CD4-positive, alpha-beta T cell treated with Interleukin-12 subunit alpha and Interleukin-12 subunit beta, for 1 hour (primary cell): ENCODE measurements around the gene CSF3R.

Source experiments
- DNase-seq: peaks from one replicate; pipeline ENCODE4 v3.0.0-alpha.2; 2020

The CSF3R gene

DNA sequence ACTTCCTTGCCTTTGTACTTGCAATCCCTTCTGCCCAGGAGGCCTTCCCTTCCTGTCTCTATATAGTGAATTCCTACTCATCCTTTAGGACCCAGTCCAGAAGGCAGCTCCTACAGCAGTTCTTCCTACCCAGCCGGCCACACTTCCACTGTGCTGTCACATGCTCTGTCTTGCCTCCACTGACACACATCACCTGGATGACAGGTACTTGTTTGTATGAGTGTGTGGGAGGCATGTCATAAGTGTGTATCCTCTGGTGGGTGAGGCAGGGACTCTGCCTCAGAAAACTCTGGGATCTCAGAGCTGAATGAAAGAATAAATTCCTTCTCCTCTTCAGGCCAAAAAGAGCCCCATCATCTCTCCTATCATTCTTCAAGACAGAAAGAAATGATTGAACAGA lies 27.3 kb downstream of the CSF3R start:
- DNase-seq: no peak

DNA sequence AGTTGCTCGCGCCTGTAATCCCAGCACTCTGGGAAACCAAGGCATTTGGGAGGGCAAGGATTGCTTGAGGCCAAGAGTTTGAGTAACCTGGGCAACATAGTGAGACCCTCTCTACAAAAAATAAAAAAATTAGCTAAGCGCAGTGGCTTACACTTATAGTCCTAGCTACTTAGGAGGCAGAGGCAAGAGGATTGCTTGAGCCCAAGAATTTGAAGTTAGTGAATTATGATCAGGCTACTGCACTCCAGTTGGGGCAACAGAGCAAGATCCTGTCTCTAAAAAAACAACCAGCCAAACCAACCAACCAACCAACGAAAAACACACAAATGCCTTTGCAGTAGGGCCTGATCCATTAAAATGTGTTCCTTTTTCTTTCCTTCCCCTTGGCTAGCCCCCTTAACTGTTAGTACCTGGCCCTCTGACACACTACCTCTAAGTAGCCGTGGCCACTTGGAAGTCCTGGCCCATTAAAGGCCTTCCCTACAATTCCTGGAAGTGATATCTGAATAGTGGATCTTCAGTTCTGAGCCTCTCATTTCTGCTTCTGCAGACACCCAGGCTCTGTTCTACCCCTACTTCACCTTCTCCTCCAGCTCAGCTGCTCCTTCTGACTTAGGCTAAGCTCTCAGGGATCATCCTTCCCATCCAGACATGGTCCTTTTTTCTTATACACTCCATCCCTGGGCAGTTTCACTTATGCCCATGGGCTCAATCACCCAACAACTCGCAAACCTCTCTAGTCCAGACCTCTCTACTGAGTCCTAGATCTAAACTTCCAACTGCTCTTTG lies 28.9 kb downstream of the CSF3R start:
- no peak for DNase-seq

DNA sequence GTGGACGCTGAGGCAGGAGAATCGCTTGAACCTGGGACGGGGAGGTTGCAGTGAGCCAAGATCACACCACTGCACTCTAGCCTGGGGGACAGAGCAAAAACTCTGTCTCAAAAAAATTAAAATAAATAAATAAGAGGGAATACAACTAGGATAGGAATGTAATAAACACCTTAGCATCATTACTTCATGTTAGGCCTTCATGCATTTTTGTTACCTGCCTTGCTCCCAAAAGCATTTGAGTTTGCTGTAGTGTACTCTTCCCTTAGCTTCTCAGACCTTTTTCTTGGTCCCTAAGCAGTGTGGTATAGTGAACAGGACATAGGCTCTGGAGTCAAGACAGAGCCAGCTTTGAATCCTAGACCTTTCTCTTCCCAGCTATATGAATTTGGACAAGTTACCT lies 29.7 kb downstream of the CSF3R start:
- no peak for DNase-seq

DNA sequence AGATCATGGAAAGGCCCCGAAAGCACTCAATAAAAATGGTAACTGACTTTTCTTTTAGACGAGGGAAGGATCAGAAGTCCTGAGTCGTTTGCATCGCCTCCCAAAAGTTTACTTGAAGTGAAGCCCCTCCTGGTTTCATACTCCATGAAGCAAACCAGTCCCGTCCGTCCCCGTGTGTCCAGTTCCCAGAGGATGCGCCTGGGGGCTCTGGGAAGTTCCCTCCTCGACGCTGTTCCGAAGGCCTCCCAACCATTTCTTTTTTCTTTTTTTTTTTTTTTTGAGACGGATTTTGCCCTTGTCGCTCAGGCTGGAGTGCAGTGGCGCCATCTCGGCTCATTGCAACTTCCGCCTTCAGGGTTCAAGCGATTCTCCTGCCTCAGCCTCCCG lies 31.8 kb downstream of the CSF3R start:
- no peak for DNase-seq

DNA sequence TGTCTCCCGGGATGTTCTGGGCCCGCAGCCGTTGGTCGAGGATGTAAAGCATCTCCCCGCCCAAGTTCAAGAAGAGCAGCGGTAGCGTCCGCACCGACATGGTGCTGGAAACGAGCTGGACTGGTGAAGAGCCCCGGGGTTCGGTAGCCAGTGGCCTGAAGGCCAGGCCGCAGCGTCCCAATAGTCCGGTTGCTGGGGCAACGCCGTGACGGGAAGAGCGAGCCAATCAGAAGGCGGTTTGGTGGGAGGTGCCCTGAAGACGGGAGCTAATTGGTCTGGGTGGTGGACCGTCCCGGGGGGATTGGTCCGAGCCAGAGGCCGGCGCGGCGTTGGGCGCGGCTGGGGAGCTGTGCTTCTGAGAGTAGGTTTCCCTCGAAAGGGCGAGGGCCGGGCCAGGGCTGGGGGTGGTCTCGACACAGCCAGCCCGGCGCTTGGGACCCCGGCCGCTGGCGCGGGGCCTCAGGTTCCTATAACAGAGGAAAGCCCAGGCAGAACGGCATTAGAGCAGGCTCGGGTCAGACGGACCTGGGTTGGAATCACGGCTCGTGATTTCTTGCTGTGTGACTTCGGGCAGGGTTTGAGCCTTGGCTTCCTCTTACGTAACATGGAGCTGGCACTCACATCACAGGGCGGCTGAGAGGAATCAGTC lies 32.3 kb downstream of the CSF3R start, which contains the start of gene OSCP1:
TSS of gene OSCP1 (minus strand) at position 182 of the 649 bp plus-strand sequence. CDS start at position 100, 82 bp downstream.
- DNase-seq: peak; percentile 92

DNA sequence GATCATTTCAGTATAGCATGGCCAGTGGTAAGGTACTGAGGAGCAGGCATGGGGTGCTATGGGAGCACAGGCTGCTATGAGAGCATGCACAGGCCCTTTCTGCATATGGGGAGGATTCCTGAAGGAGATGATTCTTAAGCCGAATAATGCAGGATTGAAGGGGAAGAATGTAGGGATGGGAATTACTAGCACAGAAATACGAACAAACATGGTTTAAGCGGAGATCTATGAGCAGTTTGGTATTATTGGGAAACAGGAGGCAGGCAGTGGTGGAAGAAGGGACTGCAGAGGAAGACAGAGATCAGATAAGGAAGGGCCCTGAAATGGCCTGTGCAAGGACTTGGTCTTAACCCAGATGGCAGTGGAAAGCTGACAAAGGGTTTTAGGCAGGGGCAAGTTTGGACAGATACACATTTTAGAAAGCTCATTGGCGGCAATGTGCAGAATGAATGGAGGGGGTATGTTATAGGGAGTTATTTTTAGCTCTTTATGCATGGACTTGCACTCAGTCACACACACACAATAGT lies 34.1 kb downstream of the CSF3R start:
- DNase-seq: no peak

DNA sequence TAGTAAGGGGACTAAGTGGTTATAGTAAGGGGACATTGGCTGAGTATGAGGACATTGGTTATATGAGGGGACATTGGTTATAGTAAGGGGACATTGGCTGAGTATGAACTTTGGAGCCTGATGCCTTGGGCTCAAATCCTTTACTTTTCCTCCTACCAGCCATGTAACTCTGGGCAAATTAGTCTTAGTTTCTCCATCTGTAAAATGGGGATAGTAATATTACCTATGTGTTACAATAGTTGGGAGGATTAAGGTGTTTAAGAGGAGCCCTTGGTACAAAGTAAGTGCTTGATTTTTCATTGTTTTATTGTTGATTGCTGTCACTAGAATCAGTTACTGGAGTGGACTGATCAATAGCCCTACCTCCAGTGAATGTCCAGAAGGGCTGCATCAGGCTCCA lies 35.3 kb downstream of the CSF3R start:
- no peak for DNase-seq

DNA sequence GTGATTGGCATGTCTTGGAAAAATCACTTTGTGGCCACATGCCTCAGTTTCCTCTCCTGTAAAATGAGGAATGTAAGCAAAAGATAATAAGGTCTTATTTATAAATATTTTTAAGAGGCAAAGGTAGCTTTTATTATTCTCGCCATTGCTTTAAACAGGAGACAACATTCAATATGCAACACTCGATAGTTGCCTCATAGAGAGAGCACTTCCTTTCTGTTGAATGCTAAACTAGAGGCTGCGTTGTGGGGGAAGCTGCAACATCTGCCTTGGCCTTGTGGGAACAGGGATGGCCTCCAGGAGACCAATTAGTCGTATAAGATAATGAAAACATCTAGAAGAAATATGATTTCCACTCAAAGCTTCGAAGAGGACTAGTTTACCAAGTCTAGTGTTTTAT lies 36.0 kb downstream of the CSF3R start:
- no peak for DNase-seq

DNA sequence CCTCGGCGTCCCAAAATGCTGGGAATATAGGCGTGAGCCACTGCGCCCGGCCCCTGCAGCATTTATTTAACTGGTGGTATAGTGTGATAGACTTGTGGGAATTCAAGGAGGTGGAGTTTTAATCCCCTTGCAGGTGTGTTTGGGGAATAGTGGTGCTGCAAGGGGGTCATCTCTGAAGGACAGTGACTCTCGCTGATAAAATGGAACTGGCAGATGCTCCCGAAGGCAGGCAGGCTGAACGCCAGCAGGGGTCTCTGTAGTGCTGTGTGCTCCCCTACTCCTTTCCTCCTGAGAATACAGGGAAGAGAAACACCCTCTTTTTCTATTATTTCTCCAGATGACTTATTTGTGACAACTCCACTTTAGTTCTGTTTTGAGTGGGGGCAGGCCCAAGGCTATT lies 36.4 kb downstream of the CSF3R start:
- no peak for DNase-seq

DNA sequence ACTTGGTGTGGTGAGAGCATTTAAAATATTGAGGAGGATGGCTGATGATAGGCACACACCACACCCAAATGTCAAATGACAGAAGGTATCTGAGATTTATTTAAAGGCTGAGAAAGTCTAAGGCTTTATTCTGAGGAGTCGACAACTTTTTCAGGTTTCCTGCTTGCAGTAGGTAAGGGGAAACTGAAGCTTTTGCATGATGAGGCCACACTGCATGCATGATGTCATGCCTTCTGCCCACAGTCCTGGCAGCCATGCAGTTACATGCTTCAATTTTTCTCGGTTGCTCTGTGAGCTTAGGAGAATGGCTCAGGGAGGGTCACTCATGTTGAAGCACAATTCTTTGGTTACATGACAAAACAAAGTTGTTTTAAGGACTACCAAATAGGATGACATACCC lies 39.4 kb downstream of the CSF3R start:
- DNase-seq: no peak

DNA sequence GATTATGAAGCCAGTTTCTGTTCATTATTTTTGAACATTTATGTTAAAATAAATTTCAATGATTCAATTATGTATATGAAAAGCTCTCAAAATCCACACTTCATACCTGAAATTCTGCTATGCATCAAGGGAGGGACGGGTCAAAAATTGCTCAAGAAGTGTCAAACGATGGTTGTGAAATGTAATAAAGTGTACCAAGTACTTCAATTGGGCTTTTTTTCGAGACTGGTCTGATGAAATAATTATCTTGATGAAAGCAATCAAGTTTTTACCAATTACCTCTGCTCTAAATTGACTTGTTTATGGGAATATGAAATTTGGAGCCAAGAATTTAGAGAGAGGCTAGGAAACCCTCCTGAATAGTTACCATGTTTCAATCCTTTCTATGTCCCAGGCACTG lies 40.4 kb downstream of the CSF3R start:
- no peak for DNase-seq

DNA sequence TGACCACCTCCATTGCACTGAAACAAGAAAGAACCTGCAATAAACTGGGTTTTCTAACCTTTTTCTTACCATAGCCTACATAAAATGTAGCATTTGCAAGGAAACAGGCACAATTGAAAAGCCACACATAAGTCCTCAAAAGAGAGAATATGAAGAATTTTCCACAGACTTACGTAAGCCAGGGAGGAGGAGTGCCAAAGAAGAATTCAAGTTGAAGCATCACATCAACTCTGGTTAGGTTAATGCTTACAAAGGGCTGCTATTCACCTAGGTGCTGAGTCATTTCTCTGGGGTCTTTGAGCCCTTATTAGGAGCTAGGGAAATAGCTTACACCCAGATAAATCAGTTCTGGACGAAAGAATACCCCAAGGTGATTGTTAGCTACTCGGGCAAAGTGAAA lies 42.1 kb downstream of the CSF3R start:
- no peak for DNase-seq

DNA sequence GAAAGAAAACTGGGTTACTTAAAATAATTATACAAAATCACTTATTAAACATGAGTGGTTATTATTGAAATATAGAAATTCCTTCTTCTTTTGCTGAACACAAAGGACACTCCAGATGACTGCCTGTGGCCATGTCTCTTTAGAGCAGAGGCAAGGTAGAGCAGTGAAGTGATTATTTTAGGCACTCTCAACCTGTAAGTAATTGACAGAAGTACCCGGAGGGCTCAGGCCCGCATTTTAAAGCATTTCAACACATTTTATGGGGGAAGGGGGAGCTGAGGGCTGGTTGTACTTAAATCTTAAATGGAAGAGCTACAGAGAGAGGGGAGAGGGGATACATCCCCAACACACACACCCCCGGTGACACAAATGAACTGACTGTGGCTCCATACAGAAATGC lies 42.7 kb downstream of the CSF3R start:
- no peak for DNase-seq

DNA sequence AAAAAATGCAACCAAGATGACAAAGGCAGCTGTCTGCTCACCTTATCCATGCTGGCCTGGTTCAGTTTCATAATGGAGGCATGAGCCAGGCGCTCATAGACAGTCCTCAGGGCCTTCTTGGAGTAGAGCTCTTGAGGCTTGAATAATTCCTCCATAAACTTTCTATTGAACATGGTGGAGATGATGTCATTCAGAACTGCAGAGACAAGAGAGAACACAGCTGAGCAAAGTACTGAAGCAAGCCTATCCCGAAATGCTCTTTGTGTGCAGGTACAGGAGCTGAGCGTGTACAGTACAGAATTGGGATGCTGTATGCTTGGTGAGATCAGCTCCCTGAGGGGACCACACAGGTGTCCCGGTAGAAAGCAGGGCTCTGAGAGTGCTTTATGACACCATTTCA lies 44.0 kb downstream of the CSF3R start:
- DNase-seq: no peak

DNA sequence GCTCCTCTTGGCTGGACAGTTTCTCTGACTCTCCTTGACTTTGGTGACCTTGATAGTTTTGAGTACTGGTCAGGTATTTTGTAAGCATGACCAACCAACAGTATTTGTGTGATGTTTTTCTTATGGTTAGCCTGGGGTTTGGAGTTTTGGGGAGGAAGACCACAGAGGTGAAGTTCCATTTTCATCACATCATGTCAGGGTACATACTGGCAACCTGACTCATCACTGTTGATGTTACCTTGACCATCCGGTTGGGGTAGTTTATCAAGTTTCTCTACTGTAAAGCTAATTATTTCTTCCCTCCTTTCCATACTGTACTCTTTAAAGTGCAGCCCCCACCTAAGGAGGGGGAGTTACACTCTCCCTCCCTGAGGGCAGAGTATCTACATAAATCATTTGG lies 45.9 kb downstream of the CSF3R start:
- DNase-seq: no peak

DNA sequence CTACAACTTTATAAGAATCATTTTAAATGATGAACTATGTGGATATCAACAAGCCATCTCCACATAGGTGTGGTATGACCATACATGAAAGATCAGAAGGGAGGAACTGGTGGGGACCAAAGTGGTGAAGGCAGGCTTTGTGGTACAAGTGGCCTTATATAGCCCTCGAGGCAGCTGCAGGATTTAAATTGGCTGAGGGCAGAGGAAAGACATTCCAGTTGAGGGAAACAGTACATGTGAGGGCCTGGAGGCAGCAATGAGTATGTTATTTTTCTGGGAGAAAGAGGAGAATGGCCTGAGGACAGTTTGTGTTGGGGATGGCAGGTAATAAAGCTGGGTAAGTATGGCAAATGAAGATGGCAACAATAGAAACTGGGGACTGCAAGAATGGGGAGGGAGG lies 49.6 kb downstream of the CSF3R start:
- no peak for DNase-seq

DNA sequence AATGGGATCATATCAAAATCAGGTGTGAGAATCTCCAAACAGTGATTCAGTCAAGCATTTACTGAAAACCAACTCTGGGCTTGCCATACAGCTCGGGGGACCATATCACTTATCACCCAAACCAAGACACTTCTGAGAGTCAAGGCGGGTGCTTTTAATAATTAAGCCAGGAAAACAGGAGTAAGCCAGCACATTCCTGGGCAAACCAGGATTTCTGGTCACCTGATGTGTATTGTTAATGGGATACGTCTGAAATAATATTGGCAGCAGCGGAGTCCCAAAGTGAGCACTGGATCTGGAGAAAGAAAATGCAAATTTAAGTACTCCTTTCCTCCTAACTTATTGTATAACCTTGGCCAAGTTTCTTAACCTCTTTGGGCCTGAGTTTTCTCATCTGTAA lies 50.1 kb downstream of the CSF3R start:
- DNase-seq: no peak

DNA sequence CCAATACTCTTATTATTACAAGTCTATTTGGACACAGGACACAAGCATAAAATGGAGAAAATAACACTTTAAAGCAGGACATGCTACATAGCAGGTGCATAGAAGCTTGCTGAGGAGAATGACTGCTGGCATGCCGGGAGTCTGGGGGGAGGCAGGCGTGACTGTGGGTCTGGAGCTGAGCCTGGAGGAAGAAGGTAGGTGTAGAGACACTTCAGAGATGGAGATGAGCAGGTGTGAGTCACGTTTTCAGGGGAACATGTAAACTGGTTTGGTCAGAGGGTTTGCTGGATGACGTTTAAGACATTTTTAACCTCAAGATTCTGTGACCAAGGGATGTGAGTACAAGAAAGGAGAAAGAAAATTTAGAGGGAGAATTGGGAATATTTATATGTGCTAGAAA lies 56.9 kb downstream of the CSF3R start:
- DNase-seq: no peak

DNA sequence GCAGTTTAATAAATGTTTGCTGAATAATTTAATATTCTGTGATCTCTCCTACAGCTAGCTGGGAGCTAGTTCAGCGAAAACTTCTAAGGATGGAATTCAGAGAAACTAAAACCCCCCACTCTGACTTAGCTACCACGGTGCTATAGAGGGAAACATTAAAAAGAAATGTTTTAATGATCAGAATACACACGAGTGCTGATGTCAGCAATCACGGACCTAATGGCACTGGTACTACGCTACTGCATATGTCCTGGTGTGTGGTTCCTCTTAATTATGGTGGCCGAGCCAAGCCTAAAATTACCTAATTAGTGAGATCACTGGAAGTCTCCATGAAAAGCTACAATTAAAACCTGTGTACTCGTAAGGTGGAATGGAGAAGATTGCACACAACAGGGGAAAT lies 61.1 kb downstream of the CSF3R start:
- no peak for DNase-seq

DNA sequence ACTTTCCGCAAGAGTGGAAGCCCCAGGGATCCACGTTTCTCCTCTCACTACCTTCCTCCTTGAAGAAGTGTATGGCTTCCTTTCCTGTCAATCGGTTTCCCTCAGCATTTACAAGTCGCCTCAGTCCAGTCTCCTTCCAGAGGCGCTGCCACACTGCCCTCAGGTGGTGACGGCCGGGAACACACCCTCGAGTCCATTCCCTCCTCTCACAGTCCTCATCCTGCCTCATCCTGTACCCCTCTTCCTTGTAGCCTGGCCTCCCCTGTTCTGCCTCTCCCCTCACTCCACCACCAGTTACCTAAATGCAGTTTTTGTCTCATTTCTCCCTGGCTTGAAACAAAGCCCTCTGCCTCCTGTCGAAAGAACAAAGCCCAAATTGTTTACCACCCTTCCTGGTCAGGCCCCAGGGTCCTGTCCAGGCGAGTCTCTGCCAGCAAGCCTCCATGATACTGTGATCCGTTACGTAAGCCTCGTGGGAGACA lies 61.8 kb downstream of the CSF3R start:
- DNase-seq: peak; percentile 89

DNA sequence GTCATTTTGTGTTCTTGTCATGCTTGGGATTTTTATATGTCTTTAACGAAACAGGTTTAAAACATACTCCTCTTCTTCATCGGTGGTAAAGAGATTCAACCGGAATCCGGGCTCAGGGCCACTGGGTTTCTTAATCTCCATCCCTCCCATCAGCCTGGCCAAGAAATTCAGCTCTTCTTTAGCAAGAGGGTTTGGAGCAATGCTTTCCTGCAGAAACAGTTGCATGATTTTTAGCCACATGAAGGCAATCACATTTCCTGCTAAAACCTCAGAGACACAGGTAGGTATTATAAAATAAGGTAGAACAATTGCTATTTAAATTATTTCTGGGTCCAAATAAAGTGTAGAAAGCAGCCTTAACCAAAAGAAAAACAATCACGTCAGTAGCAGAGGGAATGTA lies 62.3 kb downstream of the CSF3R start:
- DNase-seq: no peak

DNA sequence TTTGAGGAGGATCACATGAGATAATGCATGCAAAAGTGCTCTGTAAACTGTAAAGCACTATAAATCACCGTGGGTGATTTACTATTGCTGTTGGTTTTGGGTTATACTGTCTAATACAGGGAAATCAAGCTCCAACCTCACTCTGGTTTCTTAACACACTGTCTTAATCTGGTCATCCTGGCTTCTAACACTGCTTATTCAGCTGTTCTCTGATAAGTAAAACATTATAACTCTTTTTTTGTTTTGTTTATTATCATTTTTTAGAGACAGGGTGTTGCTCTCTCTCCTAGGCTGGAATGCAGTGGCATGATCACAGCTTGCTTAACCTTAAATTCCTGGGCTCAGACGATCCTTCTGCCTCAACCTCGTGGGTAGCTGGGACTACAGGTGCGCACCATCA lies 63.1 kb downstream of the CSF3R start:
- no peak for DNase-seq

DNA sequence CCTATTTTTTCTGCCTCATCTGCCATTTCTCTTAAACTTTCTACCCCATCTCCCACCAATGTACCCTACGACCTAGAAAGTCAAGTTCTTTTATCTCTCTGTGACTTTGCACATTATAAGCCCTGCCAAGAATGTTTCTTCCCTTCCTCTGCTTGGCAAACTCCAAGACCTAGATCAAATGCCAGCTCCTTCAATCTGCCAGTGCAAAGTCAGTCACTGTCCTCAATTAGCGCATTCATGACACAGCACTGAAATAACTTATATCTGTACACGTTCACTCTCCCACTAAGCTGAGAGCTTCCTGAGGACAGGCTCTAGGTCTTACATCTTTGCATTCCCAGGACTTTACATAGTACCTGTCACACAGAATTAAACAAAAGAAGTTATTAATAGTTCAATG lies 63.6 kb downstream of the CSF3R start:
- DNase-seq: no peak

DNA sequence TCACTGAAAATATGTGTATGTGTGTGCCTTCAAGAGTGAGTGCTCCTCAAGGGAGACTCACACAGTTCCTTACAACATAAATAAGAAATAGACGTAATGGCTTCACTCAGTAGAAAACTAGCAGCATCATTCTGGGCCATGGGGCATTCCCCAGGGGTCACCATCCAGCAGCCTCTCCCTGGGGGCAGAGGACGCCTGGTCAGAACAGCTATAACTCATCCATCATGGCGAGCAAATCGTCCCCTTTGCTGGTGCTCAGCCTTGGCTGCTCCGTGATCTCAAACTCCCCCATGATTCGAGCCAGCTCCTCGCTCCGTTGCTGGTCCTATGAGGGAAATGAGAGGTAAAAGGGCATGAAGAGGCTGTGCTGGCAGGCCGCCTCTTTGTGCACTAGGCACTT lies 64.8 kb downstream of the CSF3R start:
- DNase-seq: no peak
